Loucy (cell line): ENCODE measurements around the gene PCBP2.

Source experiments
- H2AFZ ChIP-seq: fragments of 200-600 bp; sonication (generic); 2 replicates; pipeline ENCODE4 v1.6.0; 2016; ENCODE audit warnings: antibody characterized with exemption, mild to moderate bottlenecking, low read length, moderate library complexity
- H3F3A ChIP-seq: fragments of 200-600 bp; 2 replicates; pipeline ENCODE4 v1.6.0; 2016; ENCODE audit warnings: antibody characterized with exemption, low read depth, mild to moderate bottlenecking
- H3K27me3 ChIP-seq: fragments of 200-600 bp; sonication (generic); 2 replicates; pipeline ENCODE4 v1.6.1; 2014; ENCODE audit warnings: low read length, mild to moderate bottlenecking; ENCODE audit not compliant: insufficient read depth, poor library complexity, severe bottlenecking
- H3K36me3 ChIP-seq: fragments of 200-600 bp; sonication (generic); 2 replicates; pipeline ENCODE4 v1.6.1; 2016; ENCODE audit warnings: low read length; ENCODE audit not compliant: insufficient read depth
- H3K4me1 ChIP-seq: fragments of 200-600 bp; sonication (generic); 2 replicates; pipeline ENCODE4 v1.5.1; 2014; ENCODE audit warnings: low read length, mild to moderate bottlenecking; ENCODE audit not compliant: insufficient read depth, poor library complexity, severe bottlenecking
- H3K4me2 ChIP-seq: fragments of 200-600 bp; sonication (generic); 2 replicates; pipeline ENCODE4 v1.6.0; 2014; ENCODE audit warnings: antibody characterized with exemption, low read length, low read depth, mild to moderate bottlenecking; ENCODE audit not compliant: poor library complexity, severe bottlenecking
- H3K4me3 ChIP-seq: fragments of 200-600 bp; sonication (generic); 2 replicates; pipeline ENCODE4 v1.5.1; 2014; ENCODE audit warnings: low read length, mild to moderate bottlenecking, mixed read lengths; ENCODE audit not compliant: poor library complexity, severe bottlenecking
- H3K79me2 ChIP-seq: fragments of 200-600 bp; sonication (generic); 2 replicates; pipeline ENCODE4 v1.6.1; 2014; ENCODE audit warnings: low read length; ENCODE audit not compliant: insufficient read depth
- H3K9ac ChIP-seq: fragments of 200-600 bp; sonication (generic); 2 replicates; pipeline ENCODE4 v1.6.0; 2014; ENCODE audit warnings: mild to moderate bottlenecking, low read depth, low read length, moderate library complexity; ENCODE audit not compliant: poor library complexity, severe bottlenecking
- H3K9me2 ChIP-seq: fragments of 200-600 bp; sonication (generic); replicated peaks from 2 replicates; pipeline ENCODE4 v1.6.1; 2016; ENCODE audit warnings: low read depth, low read length, mixed read lengths
- H3K9me3 ChIP-seq: fragments of 200-600 bp; sonication (generic); 2 replicates; pipeline ENCODE4 v1.6.1; 2014; ENCODE audit warnings: mild to moderate bottlenecking, antibody characterized with exemption, low read length, low read depth; ENCODE audit not compliant: insufficient read depth
- H4K20me1 ChIP-seq: fragments of 200-600 bp; sonication (generic); 2 replicates; pipeline ENCODE4 v1.6.0; 2014; ENCODE audit warnings: antibody characterized with exemption, low read length, mild to moderate bottlenecking; ENCODE audit not compliant: insufficient read depth, poor library complexity, severe bottlenecking
- EZH2phosphoT487 ChIP-seq: fragments of 200-600 bp; IDR thresholded peaks from 2 replicates; pipeline ENCODE4 v1.6.1; 2018; ENCODE audit warnings: antibody characterized with exemption, mild to moderate bottlenecking, moderate library complexity, borderline replicate concordance
- TF ChIP-seq, protein P1 (sequence below): fragments of 200-600 bp; sonication (generic); conservative IDR thresholded peaks from 2 replicates; pipeline ENCODE4 v1.5.1; 2014; ENCODE audit warnings: mild to moderate bottlenecking, antibody characterized with exemption, low read length

The PCBP2 gene

DNA sequence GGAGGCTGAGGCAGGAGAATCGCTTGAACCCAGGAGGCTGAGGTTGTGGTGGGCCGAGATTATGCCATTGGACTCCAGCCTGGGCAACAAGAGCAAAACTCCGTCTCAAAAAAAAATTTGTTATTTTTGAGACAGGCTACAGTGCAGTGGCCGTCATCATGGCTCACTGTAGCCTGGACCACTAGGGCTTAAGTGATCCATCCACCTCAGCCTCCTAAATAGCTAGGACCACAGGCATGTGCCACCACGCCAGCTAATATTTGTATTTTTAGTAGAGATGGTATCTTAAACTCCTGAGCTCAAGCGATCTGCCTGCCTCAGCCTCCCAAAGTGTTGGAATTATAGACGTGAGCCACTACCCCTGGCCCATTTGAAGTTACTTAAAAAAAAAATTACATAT is 966 bp upstream of the PCBP2 start:
- TF ChIP-seq EZH2phosphoT487: no peak
- TF ChIP-seq, protein P1, sequence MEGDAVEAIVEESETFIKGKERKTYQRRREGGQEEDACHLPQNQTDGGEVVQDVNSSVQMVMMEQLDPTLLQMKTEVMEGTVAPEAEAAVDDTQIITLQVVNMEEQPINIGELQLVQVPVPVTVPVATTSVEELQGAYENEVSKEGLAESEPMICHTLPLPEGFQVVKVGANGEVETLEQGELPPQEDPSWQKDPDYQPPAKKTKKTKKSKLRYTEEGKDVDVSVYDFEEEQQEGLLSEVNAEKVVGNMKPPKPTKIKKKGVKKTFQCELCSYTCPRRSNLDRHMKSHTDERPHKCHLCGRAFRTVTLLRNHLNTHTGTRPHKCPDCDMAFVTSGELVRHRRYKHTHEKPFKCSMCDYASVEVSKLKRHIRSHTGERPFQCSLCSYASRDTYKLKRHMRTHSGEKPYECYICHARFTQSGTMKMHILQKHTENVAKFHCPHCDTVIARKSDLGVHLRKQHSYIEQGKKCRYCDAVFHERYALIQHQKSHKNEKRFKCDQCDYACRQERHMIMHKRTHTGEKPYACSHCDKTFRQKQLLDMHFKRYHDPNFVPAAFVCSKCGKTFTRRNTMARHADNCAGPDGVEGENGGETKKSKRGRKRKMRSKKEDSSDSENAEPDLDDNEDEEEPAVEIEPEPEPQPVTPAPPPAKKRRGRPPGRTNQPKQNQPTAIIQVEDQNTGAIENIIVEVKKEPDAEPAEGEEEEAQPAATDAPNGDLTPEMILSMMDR: no peak
- no peaks in the 10 kb centered on the region for H3K9me2 ChIP-seq
- H3K4me1 ChIP-seq: peaks cover 36% of the 10 kb centered on the region
- H3K79me2 ChIP-seq: peaks cover 39% of the 10 kb centered on the region
- H3K4me3 ChIP-seq: no peak overlapping the region
- H3K27me3 ChIP-seq: no peaks in the 10 kb centered on the region
- peaks cover 21% of the 10 kb centered on the region for H3K36me3 ChIP-seq
- 0 out of 2 replicates have a peak, but pooled peaks cover 2% of the 10 kb centered on the region for H3F3A ChIP-seq
- no peak overlapping the region for H3K4me2 ChIP-seq
- H4K20me1 ChIP-seq: peaks cover 35% of the 10 kb centered on the region
- no peak overlapping the region for H3K9ac ChIP-seq
- H3K9me3 ChIP-seq: no peaks in the 10 kb centered on the region
- no peak overlapping the region for H2AFZ ChIP-seq

DNA sequence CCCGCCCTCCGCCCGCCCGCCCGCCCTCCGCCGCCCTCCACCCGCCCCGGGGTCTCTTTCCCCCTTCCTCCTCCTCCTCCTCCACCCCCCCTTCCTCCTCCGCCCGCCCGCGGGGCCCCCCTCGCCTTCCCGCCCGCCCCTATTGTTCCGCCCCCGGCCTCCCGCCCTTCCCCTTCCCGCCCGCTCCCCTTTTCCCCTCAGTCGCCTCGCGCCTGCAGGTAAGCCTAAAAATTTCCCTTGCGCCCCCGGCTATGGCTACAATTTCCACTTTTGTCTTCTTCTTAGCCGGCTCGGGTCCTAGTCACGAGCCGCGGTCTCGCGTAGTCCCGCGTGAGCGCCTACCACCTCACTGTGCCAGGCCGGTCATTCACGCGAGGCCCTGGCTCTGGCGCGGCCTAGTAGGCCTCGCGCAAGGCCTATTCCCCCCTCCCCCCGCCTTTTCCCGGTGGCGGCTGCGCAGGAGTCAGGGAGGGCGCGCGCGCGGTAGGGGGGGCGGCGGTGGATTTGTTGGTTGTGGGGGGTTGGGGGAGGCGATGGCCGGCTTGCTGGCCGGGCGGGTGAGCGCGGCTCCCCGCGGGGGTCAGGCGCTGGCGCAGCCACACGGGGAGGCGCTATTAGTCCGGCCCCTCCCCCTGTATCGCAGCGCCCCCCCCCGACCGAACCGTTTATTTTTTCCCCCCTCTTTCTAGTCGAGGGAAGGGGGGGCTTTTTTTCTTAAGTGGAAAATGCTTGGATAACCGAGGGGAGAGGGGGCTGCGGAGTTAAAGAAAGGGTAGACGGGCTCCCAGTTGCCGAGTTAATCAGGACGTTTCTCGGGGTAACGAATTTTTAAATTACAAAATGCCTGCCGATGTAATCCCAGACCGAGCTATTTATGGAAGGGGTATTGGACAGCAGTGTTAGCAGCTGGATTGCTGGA is 516 bp downstream of the PCBP2 start:
- no peak overlapping the region for H2AFZ ChIP-seq
- H3K9ac ChIP-seq: peak overlapping the region; percentile 98
- H4K20me1 ChIP-seq: peaks cover 48% of the 10 kb centered on the region
- peak overlapping the region; percentile 87 for H3K4me2 ChIP-seq
- no peaks in the 10 kb centered on the region for H3K27me3 ChIP-seq
- 0 out of 2 replicates have a peak, but pooled peaks cover 5% of the 10 kb centered on the region for H3F3A ChIP-seq
- TF ChIP-seq EZH2phosphoT487: no peak
- TF ChIP-seq, protein P1: peak; percentile 58
- peaks cover 53% of the 10 kb centered on the region for H3K79me2 ChIP-seq
- H3K9me3 ChIP-seq: no peaks in the 10 kb centered on the region
- no peaks in the 10 kb centered on the region for H3K9me2 ChIP-seq
- H3K4me1 ChIP-seq: peaks cover 48% of the 10 kb centered on the region
- peaks cover 36% of the 10 kb centered on the region for H3K36me3 ChIP-seq
- H3K4me3 ChIP-seq: peak overlapping the region; percentile 97

DNA sequence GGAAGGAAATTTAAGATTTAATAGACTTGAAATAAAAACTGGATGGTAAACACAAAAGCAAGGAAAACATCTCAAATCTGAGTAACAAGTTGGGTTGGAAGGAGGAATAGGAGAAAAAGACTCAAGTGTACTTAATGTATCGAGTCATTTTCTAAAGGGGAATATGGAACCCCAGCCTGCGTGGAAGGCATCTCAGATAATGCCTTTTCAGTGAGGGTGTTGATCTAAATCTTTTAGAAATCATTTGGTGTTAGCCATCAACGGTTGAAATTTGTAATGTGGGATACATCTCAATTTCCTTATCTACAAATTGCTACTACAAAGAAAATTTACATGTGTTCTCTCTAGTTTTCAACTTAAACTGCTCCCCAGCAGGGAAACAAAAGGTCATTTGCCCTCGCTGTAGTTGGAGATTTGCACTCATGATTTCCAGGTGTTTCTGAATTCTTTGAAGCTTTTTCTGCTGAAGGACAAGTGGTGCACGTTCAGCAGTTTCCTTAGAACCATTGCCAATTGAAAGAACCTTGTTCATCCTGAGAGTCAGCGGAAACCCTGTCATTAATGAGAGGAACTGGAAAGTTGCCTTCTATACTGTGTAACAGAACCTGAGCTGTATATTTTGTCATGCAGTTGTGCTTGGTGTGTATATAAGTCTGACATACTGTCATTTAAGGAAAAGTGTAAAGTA is 2.2 kb downstream of the PCBP2 start:
- Histone ChIP-seq H3K4me1 (peaks cover 52% of the 10 kb centered on the region), H2AFZ (no peak overlapping the region), H3K27me3 (no peaks in the 10 kb centered on the region), H3K4me3 (peak overlapping the region; percentile 97), H3K9me3 (no peaks in the 10 kb centered on the region), H3K4me2 (peak overlapping the region; percentile 87), H3K9ac (peak overlapping the region; percentile 98), H3K79me2 (peaks cover 69% of the 10 kb centered on the region), H3F3A (0 out of 2 replicates have a peak, but pooled peaks cover 5% of the 10 kb centered on the region), H3K9me2 (no peaks in the 10 kb centered on the region), H3K36me3 (peaks cover 51% of the 10 kb centered on the region), H4K20me1 (peaks cover 65% of the 10 kb centered on the region)
- TF ChIP-seq, protein P1: no peak
- no peak for TF ChIP-seq EZH2phosphoT487
